GM23338 (cell line): ENCODE results near the gene WDSUB1. TPM values are rescaled to one million over a fixed set of nuclear protein-coding genes. Genes with fewer than 3 reads are reported as not detected.

Experiments
- ATAC-seq: fragments of 200-7000 bp; cut with Tn5 transposase; 3 replicates; pipeline ENCODE4 v1.9.1; 2020
- DNase-seq: peaks from one replicate; pipeline ENCODE4 v3.0.0-alpha.2; 2015; ENCODE audit warnings: low spot score
- H2AFZ ChIP-seq: fragments of 200-600 bp; sonication (generic); 2 replicates; pipeline ENCODE4 v1.8.0; 2016; ENCODE audit warnings: antibody characterized with exemption, mild to moderate bottlenecking, moderate library complexity
- H3F3A ChIP-seq: fragments of 200-600 bp; sonication (generic); replicated peaks from 2 replicates; pipeline ENCODE4 v1.8.0; 2017; ENCODE audit warnings: antibody characterized with exemption, mixed run types, low read depth
- H3K27ac ChIP-seq: fragments of 200-600 bp; sonication (generic); 2 replicates; pipeline ENCODE4 v1.6.1; 2016; ENCODE audit warnings: low read depth
- H3K27me3 ChIP-seq: fragments of 200-600 bp; sonication (generic); 2 replicates; pipeline ENCODE4 v1.8.0; 2016; ENCODE audit warnings: mild to moderate bottlenecking, mixed run types, moderate library complexity; ENCODE audit not compliant: insufficient read depth
- H3K36me3 ChIP-seq: fragments of 200-600 bp; sonication (generic); 2 replicates; pipeline ENCODE4 v1.8.0; 2016; ENCODE audit warnings: mild to moderate bottlenecking; ENCODE audit not compliant: insufficient read depth
- H3K4me1 ChIP-seq: fragments of 200-600 bp; sonication (generic); 2 replicates; pipeline ENCODE4 v1.8.0; 2016; ENCODE audit warnings: mild to moderate bottlenecking, moderate library complexity; ENCODE audit not compliant: insufficient read depth
- H3K4me2 ChIP-seq: fragments of 200-600 bp; sonication (generic); 2 replicates; pipeline ENCODE4 v1.7.1; 2017; ENCODE audit warnings: mixed run types
- H3K4me3 ChIP-seq: fragments of 200-600 bp; sonication (generic); 2 replicates; pipeline ENCODE4 v1.6.1; 2016; ENCODE audit warnings: mixed run types
- H3K79me2 ChIP-seq: fragments of 200-600 bp; sonication (generic); replicated peaks from 2 replicates; pipeline ENCODE4 v1.8.0; 2017; ENCODE audit warnings: mild to moderate bottlenecking; ENCODE audit not compliant: insufficient read depth
- H3K9me2 ChIP-seq: fragments of 200-600 bp; sonication (generic); 2 replicates; pipeline ENCODE4 v1.8.0; 2017; ENCODE audit not compliant: insufficient read depth
- H4K20me1 ChIP-seq: fragments of 200-600 bp; sonication (generic); replicated peaks from 2 replicates; pipeline ENCODE4 v1.8.0; 2017; ENCODE audit warnings: mild to moderate bottlenecking; ENCODE audit not compliant: insufficient read depth
- H3K27ac Mint-ChIP-seq: 2 replicates; pipeline ENCODE4 v1.8.0; 2020; ENCODE audit warnings: inconsistent platforms, mild to moderate bottlenecking, moderate library complexity, mixed read lengths
- H3K27me3 Mint-ChIP-seq: 3 replicates; pipeline ENCODE4 v1.8.0; 2022; ENCODE audit warnings: low read depth, mild to moderate bottlenecking, moderate library complexity, mixed read lengths, inconsistent platforms; ENCODE audit not compliant: insufficient read depth, poor library complexity
- H3K36me3 Mint-ChIP-seq: 3 replicates; pipeline ENCODE4 v1.8.0; 2021; ENCODE audit warnings: low read depth, mild to moderate bottlenecking, inconsistent platforms, moderate library complexity, mixed read lengths
- H3K4me1 Mint-ChIP-seq: 3 replicates; pipeline ENCODE4 v1.8.0; 2020; ENCODE audit warnings: mild to moderate bottlenecking, inconsistent platforms, mixed read lengths
- H3K4me3 Mint-ChIP-seq: 3 replicates; pipeline ENCODE4 v1.8.0; 2021; ENCODE audit warnings: moderate library complexity, mild to moderate bottlenecking, inconsistent platforms, mixed read lengths
- H3K9me3 Mint-ChIP-seq: 3 replicates; pipeline ENCODE4 v1.8.0; 2020; ENCODE audit warnings: moderate library complexity, mild to moderate bottlenecking, inconsistent platforms, mixed read lengths
- CREB1 ChIP-seq: fragments of 250-450 bp; sonication (Bioruptor Pico); IDR thresholded peaks from 2 replicates; pipeline ENCODE4 v1.5.0; 2020; ENCODE audit warnings: low read depth, mild to moderate bottlenecking, moderate library complexity
- ETS1 ChIP-seq: IDR thresholded peaks from 2 replicates; pipeline ENCODE4 v1.6.1; 2016; ENCODE audit warnings: antibody characterized with exemption
- EZH2phosphoT487 ChIP-seq: fragments of 200-600 bp; sonication (generic); IDR thresholded peaks from one replicate; pipeline ENCODE4 v1.8.1; 2018; ENCODE audit warnings: antibody characterized with exemption; ENCODE audit not compliant: unreplicated experiment
- POLR2AphosphoS5 ChIP-seq: IDR thresholded peaks from 2 replicates; pipeline ENCODE4 v1.6.1; 2016; ENCODE audit warnings: antibody characterized with exemption, low read depth
- STAT1 ChIP-seq: IDR thresholded peaks from one replicate; pipeline ENCODE4 v1.6.1; 2016; ENCODE audit warnings: antibody characterized with exemption; ENCODE audit not compliant: unreplicated experiment
- ZNF114 ChIP-seq: fragments of 250-450 bp; sonication (Bioruptor Pico); IDR thresholded peaks from 2 replicates; pipeline ENCODE4 v1.5.0; 2020; ENCODE audit warnings: mild to moderate bottlenecking, moderate library complexity
- ZNF331 ChIP-seq: fragments of 250-450 bp; sonication (Bioruptor Pico); IDR thresholded peaks from 2 replicates; pipeline ENCODE4 v1.5.0; 2020; ENCODE audit warnings: low read depth, mild to moderate bottlenecking, moderate library complexity
- polyA plus RNA-seq: library from polyadenylated mRNA; unstranded; fragments of >200 nt; fragmentation: Nextera tagmentation; extraction: Ambion mirVana; gene quantifications from 2 replicates; pipeline ENCODE4 v1.2.1, GENCODE V29; 2016
- total RNA-seq: library from RNA; depleted of rRNA; stranded (reverse); fragments of >200 nt; shearing (Covaris generic); gene quantifications from 2 replicates; pipeline ENCODE4 v1.2.3, GENCODE V29; 2014
- TF ChIP-seq, protein P1 (sequence below), 2 experiments: fragments of 200-600 bp in 1 of 2; sonication (generic) in 1 of 2; conservative IDR thresholded peaks; 2 replicates each; pipeline versions ENCODE4 v1.5.1 to v1.6.1; 2016 to 2017; ENCODE audit warnings: antibody characterized with exemption in 2 of 2, low read depth in 2 of 2, mild to moderate bottlenecking in 2 of 2, moderate library complexity in 1 of 2
- TF ChIP-seq, protein P2 (sequence below): IDR thresholded peaks from one replicate; pipeline ENCODE4 v1.6.1; 2018; ENCODE audit warnings: antibody characterized with exemption; ENCODE audit not compliant: unreplicated experiment

The WDSUB1 gene
- total and polyA plus RNA-seq, 2 experiments from 2014 or later: 9.9 to 12.2 TPM

DNA sequence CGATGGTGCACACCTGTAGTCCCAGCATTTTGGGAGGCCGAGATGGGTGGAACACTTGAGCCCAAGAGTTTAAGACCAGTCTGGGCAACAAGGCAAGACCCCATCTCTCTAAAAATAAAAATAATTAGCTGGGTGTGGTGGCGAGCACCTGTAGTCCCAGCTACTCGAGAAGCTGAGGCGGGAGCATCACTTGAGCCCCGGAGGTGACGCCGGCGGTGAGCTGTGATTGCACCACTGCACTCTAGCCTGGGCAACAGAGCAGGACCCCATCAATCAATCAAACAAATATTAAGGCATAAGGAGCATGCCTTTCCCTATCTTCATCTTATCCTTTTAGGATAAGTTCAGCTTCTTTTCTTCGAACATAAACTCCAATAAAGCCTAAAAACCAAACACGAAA is 1.1 kb downstream of the WDSUB1 start:
- no peak overlapping the region for H3K27ac Mint-ChIP-seq
- Histone ChIP-seq H2AFZ (peak overlapping the region; percentile 97), H3K79me2 (peaks cover 11% of the 10 kb centered on the region), H3K9me2 (no peaks in the 10 kb centered on the region), H3K4me1 (no peaks in the 10 kb centered on the region; the same call in 1 of the 2 replicates), H3K4me2 (peak overlapping the region; percentile 96), H3F3A (0 out of 2 replicates have a peak, but pooled peaks cover 4% of the 10 kb centered on the region), H3K27ac (no peak overlapping the region), H3K4me3 (peak overlapping the region; percentile 91), H3K36me3 (no peaks in the 10 kb centered on the region), H4K20me1 (no peaks in the 10 kb centered on the region), H3K27me3 (no peaks in the 10 kb centered on the region)
- no peaks in the 10 kb centered on the region for H3K36me3 Mint-ChIP-seq
- DNase-seq: no peak
- no peak for ATAC-seq
- peak overlapping the region; percentile 89 for H3K4me3 Mint-ChIP-seq
- peaks cover 16% of the 10 kb centered on the region for H3K27me3 Mint-ChIP-seq
- H3K4me1 Mint-ChIP-seq: peaks cover 10% of the 10 kb centered on the region; the same call in 2 of the 3 replicates
- TF ChIP-seq POLR2AphosphoS5 (no peak), ETS1 (no peak), STAT1 (no peak), ZNF331 (no peak)
- TF ChIP-seq, protein P1, sequence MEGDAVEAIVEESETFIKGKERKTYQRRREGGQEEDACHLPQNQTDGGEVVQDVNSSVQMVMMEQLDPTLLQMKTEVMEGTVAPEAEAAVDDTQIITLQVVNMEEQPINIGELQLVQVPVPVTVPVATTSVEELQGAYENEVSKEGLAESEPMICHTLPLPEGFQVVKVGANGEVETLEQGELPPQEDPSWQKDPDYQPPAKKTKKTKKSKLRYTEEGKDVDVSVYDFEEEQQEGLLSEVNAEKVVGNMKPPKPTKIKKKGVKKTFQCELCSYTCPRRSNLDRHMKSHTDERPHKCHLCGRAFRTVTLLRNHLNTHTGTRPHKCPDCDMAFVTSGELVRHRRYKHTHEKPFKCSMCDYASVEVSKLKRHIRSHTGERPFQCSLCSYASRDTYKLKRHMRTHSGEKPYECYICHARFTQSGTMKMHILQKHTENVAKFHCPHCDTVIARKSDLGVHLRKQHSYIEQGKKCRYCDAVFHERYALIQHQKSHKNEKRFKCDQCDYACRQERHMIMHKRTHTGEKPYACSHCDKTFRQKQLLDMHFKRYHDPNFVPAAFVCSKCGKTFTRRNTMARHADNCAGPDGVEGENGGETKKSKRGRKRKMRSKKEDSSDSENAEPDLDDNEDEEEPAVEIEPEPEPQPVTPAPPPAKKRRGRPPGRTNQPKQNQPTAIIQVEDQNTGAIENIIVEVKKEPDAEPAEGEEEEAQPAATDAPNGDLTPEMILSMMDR (conservative IDR thresholded peaks at IDR 0.05; ENCODE audit: low read depth in 2 of 2): no peak
- TF ChIP-seq, protein P2, sequence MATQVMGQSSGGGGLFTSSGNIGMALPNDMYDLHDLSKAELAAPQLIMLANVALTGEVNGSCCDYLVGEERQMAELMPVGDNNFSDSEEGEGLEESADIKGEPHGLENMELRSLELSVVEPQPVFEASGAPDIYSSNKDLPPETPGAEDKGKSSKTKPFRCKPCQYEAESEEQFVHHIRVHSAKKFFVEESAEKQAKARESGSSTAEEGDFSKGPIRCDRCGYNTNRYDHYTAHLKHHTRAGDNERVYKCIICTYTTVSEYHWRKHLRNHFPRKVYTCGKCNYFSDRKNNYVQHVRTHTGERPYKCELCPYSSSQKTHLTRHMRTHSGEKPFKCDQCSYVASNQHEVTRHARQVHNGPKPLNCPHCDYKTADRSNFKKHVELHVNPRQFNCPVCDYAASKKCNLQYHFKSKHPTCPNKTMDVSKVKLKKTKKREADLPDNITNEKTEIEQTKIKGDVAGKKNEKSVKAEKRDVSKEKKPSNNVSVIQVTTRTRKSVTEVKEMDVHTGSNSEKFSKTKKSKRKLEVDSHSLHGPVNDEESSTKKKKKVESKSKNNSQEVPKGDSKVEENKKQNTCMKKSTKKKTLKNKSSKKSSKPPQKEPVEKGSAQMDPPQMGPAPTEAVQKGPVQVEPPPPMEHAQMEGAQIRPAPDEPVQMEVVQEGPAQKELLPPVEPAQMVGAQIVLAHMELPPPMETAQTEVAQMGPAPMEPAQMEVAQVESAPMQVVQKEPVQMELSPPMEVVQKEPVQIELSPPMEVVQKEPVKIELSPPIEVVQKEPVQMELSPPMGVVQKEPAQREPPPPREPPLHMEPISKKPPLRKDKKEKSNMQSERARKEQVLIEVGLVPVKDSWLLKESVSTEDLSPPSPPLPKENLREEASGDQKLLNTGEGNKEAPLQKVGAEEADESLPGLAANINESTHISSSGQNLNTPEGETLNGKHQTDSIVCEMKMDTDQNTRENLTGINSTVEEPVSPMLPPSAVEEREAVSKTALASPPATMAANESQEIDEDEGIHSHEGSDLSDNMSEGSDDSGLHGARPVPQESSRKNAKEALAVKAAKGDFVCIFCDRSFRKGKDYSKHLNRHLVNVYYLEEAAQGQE: no peak
- no peaks in the 10 kb centered on the region for H3K9me3 Mint-ChIP-seq

GRCh38 chr2:159283529-159283928 is 3.0 kb downstream of the WDSUB1 start:
- Mint-ChIP-seq H3K4me3 (no peak overlapping the region), H3K4me1 (peaks cover 10% of the 10 kb centered on the region; the same call in 2 of the 3 replicates), H3K27ac (no peak overlapping the region), H3K9me3 (no peaks in the 10 kb centered on the region), H3K27me3 (peaks cover 14% of the 10 kb centered on the region), H3K36me3 (peaks cover 4% of the 10 kb centered on the region; the same call in 1 of the 3 replicates)
- Histone ChIP-seq H3K27ac (no peak overlapping the region), H3K4me2 (no peak overlapping the region), H3F3A (0 out of 2 replicates have a peak, but pooled peaks cover 4% of the 10 kb centered on the region), H3K4me3 (no peak overlapping the region), H2AFZ (no peak overlapping the region), H3K4me1 (no peaks in the 10 kb centered on the region; the same call in 1 of the 2 replicates), H3K9me2 (no peaks in the 10 kb centered on the region), H3K79me2 (peaks cover 11% of the 10 kb centered on the region), H4K20me1 (no peaks in the 10 kb centered on the region), H3K36me3 (no peaks in the 10 kb centered on the region), H3K27me3 (no peaks in the 10 kb centered on the region)
- peak; percentile 12 for DNase-seq
- ATAC-seq: no peak
- TF ChIP-seq, protein P2: no peak
- TF ChIP-seq ZNF331: no peak
- TF ChIP-seq POLR2AphosphoS5: no peak
- no peak for TF ChIP-seq ZNF114
- TF ChIP-seq ETS1: no peak
- no peak for TF ChIP-seq STAT1
- TF ChIP-seq CREB1: no peak
- no peak for TF ChIP-seq EZH2phosphoT487
